OCI-LY3 (cell line): ENCODE data around the gene CACNA1E.

Experiments used
- CTCF ChIP-seq: fragments of 200-600, 300-600 bp; sonication (generic); IDR thresholded peaks from 2 replicates; pipeline ENCODE4 v1.5.1; 2014; ENCODE audit warnings: antibody characterized with exemption, low read length, low read depth
- EZH2phosphoT487 ChIP-seq: fragments of 200-600 bp; shearing (Covaris generic); IDR thresholded peaks from 2 replicates; pipeline ENCODE4 v1.6.1; 2018; ENCODE audit warnings: antibody characterized with exemption, mixed run types, low read depth

- no peak for TF ChIP-seq CTCF
- TF ChIP-seq EZH2phosphoT487, result no peak
Measured at GRCh38 chr1:181801617-181802016, 318.3 kb downstream of the CACNA1E start.
